ENCODE measurements around the gene RABGAP1L.
"Not testable (repeated sequence)": the region's sequence is repeated elsewhere in the genome, so short reads cannot be mapped to it uniquely, and the experiment has no call there.

The RABGAP1L gene

DNA sequence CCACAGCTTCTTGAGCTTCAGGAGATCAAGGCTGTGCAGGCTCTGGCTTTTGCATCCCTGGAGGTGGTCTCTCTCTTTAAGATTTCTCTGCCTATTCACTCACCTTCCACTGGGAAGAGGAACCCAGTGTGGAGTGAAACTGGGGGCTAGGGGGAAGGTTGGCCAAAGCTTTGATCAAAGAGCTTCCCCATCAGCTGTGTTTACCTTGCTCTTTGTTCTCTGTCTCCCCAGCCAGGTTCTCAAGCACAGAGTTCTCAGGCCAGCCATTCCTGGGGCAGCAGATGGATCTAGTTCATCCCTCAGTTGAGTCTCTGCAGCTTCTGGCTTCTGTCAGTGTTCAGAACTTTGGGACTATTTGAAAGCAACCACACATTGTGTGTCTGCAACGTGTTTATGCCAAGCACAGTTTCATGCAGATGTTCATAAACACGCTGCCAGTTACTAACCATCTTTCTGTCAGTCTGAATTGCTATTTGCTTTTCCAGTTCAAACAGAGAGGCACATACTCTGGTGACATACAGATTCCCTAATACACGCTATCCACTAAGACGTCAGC is 881.1 kb downstream of the RABGAP1L start:
- no peak for DNase-seq (ENCODE audit: low spot score)

GRCh38 chr1:175042650-175043049 is 883.3 kb downstream of the RABGAP1L start:
- DNase-seq (ENCODE audit: low spot score), result no peak

GRCh38 chr1:175043824-175044223 is 884.5 kb downstream of the RABGAP1L start:
- no peak for DNase-seq (ENCODE audit: low spot score)

DNA sequence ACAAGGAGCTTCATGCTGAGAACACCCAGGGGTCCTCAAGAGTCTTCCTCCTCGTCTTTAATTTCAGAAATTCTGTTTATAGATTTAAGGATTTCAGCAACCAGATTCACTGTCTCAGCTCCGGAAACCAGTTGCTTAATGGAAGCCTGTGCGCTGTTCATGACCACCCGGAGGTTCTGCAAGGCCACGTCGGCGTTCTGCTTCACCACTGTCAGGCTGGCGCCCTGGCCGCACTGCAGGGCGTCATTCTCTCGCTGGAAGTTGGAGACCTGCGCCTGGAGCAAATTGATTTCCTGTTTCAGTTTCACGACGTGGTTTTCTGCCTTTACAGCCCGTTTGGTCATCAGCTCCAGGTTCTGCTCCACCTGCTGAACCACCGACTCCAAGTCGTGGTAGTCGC is 885.3 kb downstream of the RABGAP1L start:
- DNase-seq (ENCODE audit: low spot score), result not testable (repeated sequence)

Measured in Ammon's horn (tissue), 1 donor.